Measurements from ENCODE around the gene FAM72A.
"Not testable (repeated sequence)": the region's sequence is repeated elsewhere in the genome, so short reads cannot be mapped to it uniquely, and the experiment has no call there.

The FAM72A gene

GRCh38 chr1:206215600-206216392, 13.2 kb upstream of the FAM72A start:
- DNase-seq (ENCODE audit: low read depth in 2 of 2) = not testable (repeated sequence)

GRCh38 chr1:206210802-206211201, 8.2 kb upstream of the FAM72A start:
- DNase-seq (ENCODE audit: low read depth in 2 of 2) = not testable (repeated sequence)

- not testable (repeated sequence) for DNase-seq (ENCODE audit: low read depth in 2 of 2)
Observed at GRCh38 chr1:206205569-206205968, 2.9 kb upstream of the FAM72A start.

GRCh38 chr1:206204871-206205270, 2.2 kb upstream of the FAM72A start:
- DNase-seq (ENCODE audit: low read depth in 2 of 2) = not testable (repeated sequence)

- not testable (repeated sequence) for DNase-seq (ENCODE audit: low read depth in 2 of 2)
Observed at GRCh38 chr1:206204159-206204511, 1.5 kb upstream of the FAM72A start.

- peak; percentile 15 to 26 for DNase-seq (ENCODE audit: low read depth in 2 of 2)
Observed at GRCh38 chr1:206203364-206204158, 922 bp upstream of the FAM72A start, which contains the start of gene SRGAP2. SRGAP2 (plus strand) TSS chr1:206203541; CDS start chr1:206205971, 2,430 bp downstream.

GRCh38 chr1:206196748-206197424, 5.8 kb downstream of the FAM72A start:
- not testable (repeated sequence) for DNase-seq (ENCODE audit: low read depth in 2 of 2)

GRCh38 chr1:206195182-206195581, 7.5 kb downstream of the FAM72A start:
- not testable (repeated sequence) for DNase-seq (ENCODE audit: low read depth in 2 of 2)

GRCh38 chr1:206186826-206187225, 15.8 kb downstream of the FAM72A start:
- not testable (repeated sequence) for DNase-seq (ENCODE audit: low read depth in 2 of 2)

- DNase-seq (ENCODE audit: low read depth in 2 of 2) = not testable (repeated sequence)
Observed at GRCh38 chr1:206185778-206186177, 16.9 kb downstream of the FAM72A start.

GRCh38 chr1:206183788-206184187, 18.9 kb downstream of the FAM72A start:
- DNase-seq (ENCODE audit: low read depth in 2 of 2) = not testable (repeated sequence)

GRCh38 chr1:206182368-206183317, 20.0 kb downstream of the FAM72A start:
- DNase-seq (ENCODE audit: low read depth in 2 of 2) = not testable (repeated sequence)

GRCh38 chr1:206179666-206180065, 23.0 kb downstream of the FAM72A start:
- not testable (repeated sequence) for DNase-seq (ENCODE audit: low read depth in 2 of 2)

- not testable (repeated sequence) for DNase-seq (ENCODE audit: low read depth in 2 of 2)
Observed at GRCh38 chr1:206178061-206178989, 24.3 kb downstream of the FAM72A start.

GRCh38 chr1:206176114-206176502, 26.5 kb downstream of the FAM72A start:
- not testable (repeated sequence) for DNase-seq (ENCODE audit: low read depth in 2 of 2)

- not testable (repeated sequence) for DNase-seq (ENCODE audit: low read depth in 2 of 2)
Observed at GRCh38 chr1:206175459-206176113, 27.1 kb downstream of the FAM72A start.

- not testable (repeated sequence) for DNase-seq (ENCODE audit: low read depth in 2 of 2)
Observed at GRCh38 chr1:206174182-206174868, 28.3 kb downstream of the FAM72A start.

GRCh38 chr1:206173110-206173719, 29.4 kb downstream of the FAM72A start:
- DNase-seq (ENCODE audit: low read depth in 2 of 2) = not testable (repeated sequence)
